Keratinocyte (primary cell): ENCODE results near the gene DSTN. TPM values are rescaled to one million over a fixed set of nuclear protein-coding genes. Genes with fewer than 3 reads are reported as not detected.
A peak's percentile ranks its signal among the peaks of the same experiment; 100 is the strongest.

Source experiments
- DNase-seq: peaks from one replicate; pipeline ENCODE4 v3.0.0-alpha.2; 2011; ENCODE audit warnings: low read depth, missing footprints, low spot score
- FAIRE-seq: peaks from 2 replicates; lab custom pipeline; 2011; peaks lifted over from hg19 to GRCh38; lab: Jason Lieb, UNC
- H2AFZ ChIP-seq: 2 replicates; pipeline ENCODE4 v1.6.0; 2012; ENCODE audit warnings: low read length, control low read depth, inconsistent platforms; ENCODE audit not compliant: control insufficient read depth
- H3K27ac ChIP-seq: 2 replicates; pipeline ENCODE4 v1.5.1; 2011; ENCODE audit warnings: low read length; ENCODE audit not compliant: control insufficient read depth, insufficient read depth
- H3K27me3 ChIP-seq: 3 replicates; pipeline ENCODE4 v1.6.0; 2011; ENCODE audit warnings: low read length; ENCODE audit not compliant: control insufficient read depth, insufficient read depth; ENCODE audit errors: extremely low read depth
- H3K36me3 ChIP-seq, 2 experiments: 2 replicates in 1 of 2; 3 replicates in 1 of 2; pipeline ENCODE4 v1.5.1; 2011; ENCODE audit warnings: low read length in 2 of 2, mild to moderate bottlenecking in 1 of 2; ENCODE audit not compliant: control insufficient read depth in 2 of 2, insufficient read depth in 2 of 2; ENCODE audit errors: extremely low read depth in 1 of 2
- H3K4me1 ChIP-seq: 3 replicates; pipeline ENCODE4 v1.5.1; 2011; ENCODE audit warnings: low read length; ENCODE audit not compliant: control insufficient read depth, insufficient read depth; ENCODE audit errors: extremely low read depth
- H3K4me2 ChIP-seq: 3 replicates; pipeline ENCODE4 v1.6.0; 2011; ENCODE audit warnings: low read depth, low read length; ENCODE audit not compliant: control insufficient read depth, insufficient read depth; ENCODE audit errors: extremely low read depth
- H3K4me3 ChIP-seq, 3 experiments: fragments of 200-600 bp in 1 of 3; sonication (generic) in 1 of 3; 2 replicates in 2 of 3; 3 replicates in 1 of 3; pipeline ENCODE4 v1.5.1; 2011 to 2016; ENCODE audit warnings: low read length in 3 of 3, mild to moderate bottlenecking in 3 of 3, control low read depth in 2 of 3, inconsistent platforms in 1 of 3, low read depth in 1 of 3, mixed read lengths in 1 of 3, mixed run types in 1 of 3, moderate library complexity in 1 of 3; ENCODE audit not compliant: control insufficient read depth in 2 of 3, insufficient read depth in 2 of 3; ENCODE audit errors: extremely low read depth in 1 of 3
- H3K79me2 ChIP-seq: 2 replicates; pipeline ENCODE4 v1.6.0; 2012; ENCODE audit warnings: low read length; ENCODE audit not compliant: control insufficient read depth, insufficient read depth
- H3K9ac ChIP-seq: 3 replicates; pipeline ENCODE4 v1.6.0; 2011; ENCODE audit warnings: low read length; ENCODE audit not compliant: control insufficient read depth, insufficient read depth; ENCODE audit errors: extremely low read depth
- H3K9me1 ChIP-seq: 3 replicates; pipeline ENCODE4 v1.6.0; 2011; ENCODE audit warnings: low read length; ENCODE audit not compliant: control insufficient read depth, insufficient read depth; ENCODE audit errors: extremely low read depth
- H3K9me3 ChIP-seq: 2 replicates; pipeline ENCODE4 v1.5.1; 2012; ENCODE audit warnings: low read depth, low read length; ENCODE audit not compliant: control insufficient read depth
- H4K20me1 ChIP-seq: 3 replicates; pipeline ENCODE4 v1.6.0; 2011; ENCODE audit warnings: low read length; ENCODE audit not compliant: control insufficient read depth, insufficient read depth; ENCODE audit errors: extremely low read depth
- CTCF ChIP-seq, 3 experiments: IDR thresholded peaks in 1 of 3; conservative IDR thresholded peaks in 1 of 3; optimal IDR thresholded peaks in 1 of 3; 2 replicates in 2 of 3; 3 replicates in 1 of 3; pipeline versions ENCODE3 to v1.5.1; 2011; ENCODE audit warnings: low read length in 3 of 3, mild to moderate bottlenecking in 3 of 3, moderate library complexity in 2 of 3, control low read depth in 1 of 3, inconsistent platforms in 1 of 3; ENCODE audit not compliant: insufficient read depth in 2 of 3; ENCODE audit errors: extremely low read depth in 1 of 3
- EZH2 ChIP-seq: IDR thresholded peaks from one replicate; pipeline ENCODE4 v1.6.1; 2012; ENCODE audit warnings: inconsistent platforms, mild to moderate bottlenecking, low read length, moderate library complexity
- dilution Hi-C: fragments of 300-500 bp; cut with MboI; formaldehyde crosslinking; loops from one replicate; pipeline ENCODE4 v1.7.0; 2020; ENCODE audit warnings: low sequenced_read_pairs; ENCODE audit not compliant: extremely low pct_ligation_motif_present
- polyA minus RNA-seq, 3 experiments: library from RNA; depleted of rRNA, polyadenylated mRNA; stranded (reverse); fragments of >200 nt; gene quantifications; 1 replicate in 1 of 3; 2 replicates in 1 of 3; 3 replicates in 1 of 3; pipeline ENCODE4 v1.2.3, GENCODE V29; 2011
- polyA plus RNA-seq, 5 experiments: library from polyadenylated mRNA; depleted of rRNA in 3 of 5; stranded (reverse) in 3 of 5; stranded (forward) in 1 of 5; unstranded in 1 of 5; fragments of >200 nt; gene quantifications; 1 replicate in 1 of 5; 2 replicates in 3 of 5; 3 replicates in 1 of 5; pipeline versions ENCODE4 v1.2.1 to v1.2.3, GENCODE V29; 2011 to 2012; ENCODE audit warnings: missing spikeins in 2 of 5, low read depth in 1 of 5, low replicate concordance in 1 of 5

The DSTN gene
- polyA plus RNA-seq (174 to 385 TPM (median 288 TPM) in 3 replicates), polyA minus RNA-seq (10.6 to 73.1 TPM (median 36.7 TPM) in 3 replicates)
- polyA plus RNA-seq (2011; ENCODE audit: low read depth), result 397 TPM
- polyA plus RNA-seq (2011; cell fraction: cytosol; rRNA removed), result 437 and 557 TPM in 2 replicates
- 143 and 173 TPM in 2 replicates for polyA plus RNA-seq (2011; cell fraction: nucleus; rRNA removed)
- 470 and 547 TPM in 2 replicates for polyA plus RNA-seq (2012; ENCODE audit: low replicate concordance)
- 69.1 TPM for polyA minus RNA-seq (2011; cell fraction: cytosol; rRNA and poly(A)+ RNA removed)
- 14.5 and 41.5 TPM in 2 replicates for polyA minus RNA-seq (2011; cell fraction: nucleus; rRNA and poly(A)+ RNA removed)

DNA sequence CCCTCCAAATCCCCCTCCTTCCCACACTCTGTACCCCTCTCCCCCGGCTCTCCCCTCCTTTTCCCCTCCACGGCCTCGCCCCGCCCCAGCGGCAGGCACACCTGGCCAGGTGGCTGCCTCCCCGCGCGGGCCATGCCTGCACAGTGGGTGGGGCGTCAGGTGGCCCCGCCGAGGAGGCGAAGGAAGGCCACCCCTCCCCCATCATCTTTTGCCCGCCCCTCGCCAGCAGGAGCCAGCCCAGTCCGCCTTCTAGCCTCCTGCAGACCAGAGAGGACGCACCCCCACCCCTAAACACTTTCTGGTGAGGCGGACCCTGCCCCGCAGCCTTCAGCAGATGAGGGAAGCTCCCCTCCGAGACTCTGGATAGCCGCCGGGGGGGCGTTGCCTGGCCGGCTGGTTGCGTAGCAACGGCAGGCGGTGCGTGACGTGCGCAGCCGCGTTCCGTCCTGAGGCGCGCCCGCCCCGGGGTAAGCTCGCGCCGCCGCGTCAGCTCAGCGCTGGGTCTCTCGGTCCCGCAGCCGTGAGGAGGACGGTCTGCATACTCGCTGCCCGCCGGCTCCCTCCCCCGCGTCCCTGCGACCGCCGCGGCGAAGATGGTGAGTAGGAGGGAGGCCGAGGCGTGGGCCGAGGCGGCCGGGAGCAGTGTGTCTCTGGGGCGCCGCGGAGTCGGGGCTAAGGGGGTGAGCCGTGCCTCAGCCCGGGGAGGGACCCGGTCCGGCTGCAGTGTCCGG is at the start of gene DSTN:
Gene DSTN (plus strand): TSS at position 460 of the 731 bp plus-strand sequence. CDS start 134 bp downstream, at position 594.
- Histone ChIP-seq H3K4me3 (peak within 1 kb of the TSS; percentile 89 to 100 (median 95)), H3K27me3 (no peaks in the 10 kb centered on the region), H3K4me1 (peaks cover 34% of the 10 kb centered on the region), H3K9ac (peak within 1 kb of the TSS; percentile 97), H3K27ac (peak within 1 kb of the TSS; percentile 82), H4K20me1 (peaks cover 14% of the 10 kb centered on the region), H3K4me2 (peak within 1 kb of the TSS; percentile 73), H3K9me1 (no peaks in the 10 kb centered on the region), H3K79me2 (peaks cover 52% of the 10 kb centered on the region), H3K36me3 (peaks cover 0 to 3% of the 10 kb centered on the region in 2 experiments), H2AFZ (no peak within 1 kb of the TSS), H3K9me3 (no peaks in the 10 kb centered on the region)
- dilution Hi-C loops, result no loop called here
- no peak for FAIRE-seq
- DNase-seq, result peak; percentile 78
- TF ChIP-seq EZH2 (no peak), CTCF (optimal IDR thresholded peaks at IDR 0.05 in 1 of 3, IDR thresholded peaks at IDR 0.05 in 1 of 3, conservative IDR thresholded peaks at IDR 0.05 in 1 of 3; ENCODE audit: extremely low read depth in 1 of 3, insufficient read depth in 2 of 3, low read length in 3 of 3) (no peak)

GRCh38 chr20:17520583-17520982 is 49.3 kb upstream of the DSTN start:
- H3K4me2 ChIP-seq, result peak overlapping the region; percentile 2
- no peak overlapping the region for H3K27ac ChIP-seq
- peaks cover 6% of the 10 kb centered on the region for H3K4me1 ChIP-seq
- TF ChIP-seq CTCF (optimal IDR thresholded peaks at IDR 0.05 in 1 of 3, IDR thresholded peaks at IDR 0.05 in 1 of 3, conservative IDR thresholded peaks at IDR 0.05 in 1 of 3; ENCODE audit: extremely low read depth in 1 of 3, insufficient read depth in 2 of 3, low read length in 3 of 3) (no peak), EZH2 (no peak)
- dilution Hi-C loops, result no loop called here
- H3K79me2 ChIP-seq, result no peaks in the 10 kb centered on the region
- H3K9me3 ChIP-seq, result no peaks in the 10 kb centered on the region
- no peak overlapping the region for H3K9ac ChIP-seq
- no peak overlapping the region for H3K4me3 ChIP-seq
- FAIRE-seq (no peak), DNase-seq (no peak)
- no peaks in the 10 kb centered on the region for H4K20me1 ChIP-seq
- no peaks in the 10 kb centered on the region for H3K9me1 ChIP-seq
- no peaks in the 10 kb centered on the region for H3K36me3 ChIP-seq
- H3K27me3 ChIP-seq, result no peaks in the 10 kb centered on the region
- peak overlapping the region; percentile 56 for H2AFZ ChIP-seq
